Activated T-cell treated with anti-CD3 and anti-CD28 coated beads, Interleukin-2, amount 50 U/mL, for 72 hours (primary cell): Measurements from ENCODE around the gene LDHB. TPM values are rescaled to one million over a fixed set of nuclear protein-coding genes. Genes with fewer than 3 reads are reported as not detected.
"Not testable (repeated sequence)": the region's sequence is repeated elsewhere in the genome, so short reads cannot be mapped to it uniquely, and the experiment has no call there.

ENCODE experiments used
- ATAC-seq, 2 donors: fragments of 150-1000 bp; cut with Tn5 transposase; replicated peaks in 1 of 2; 2 replicates each; pipeline ENCODE4 v1.10.0; 2021; ENCODE audit warnings: moderate library complexity in 2 of 2, mild to moderate bottlenecking in 1 of 2
- DNase-seq, 2 donors: peaks; one replicate each; pipeline ENCODE4 v3.0.0; 2021 to 2022; ENCODE audit warnings: mixed read lengths in 1 of 2
- H3K27ac Mint-ChIP-seq: one replicate; pipeline ENCODE4 v1.8.0; 2022; ENCODE audit warnings: mild to moderate bottlenecking, moderate library complexity, mixed read lengths
- H3K27me3 Mint-ChIP-seq: one replicate; pipeline ENCODE4 v1.8.0; 2022; ENCODE audit warnings: low read depth, mixed read lengths
- H3K36me3 Mint-ChIP-seq, 2 donors: one replicate each; pipeline ENCODE4 v1.8.0; 2022; ENCODE audit warnings: mixed read lengths in 2 of 2, mild to moderate bottlenecking in 1 of 2; ENCODE audit not compliant: insufficient read depth in 2 of 2
- H3K4me1 Mint-ChIP-seq: one replicate; pipeline ENCODE4 v1.8.0; 2022; ENCODE audit warnings: low read depth, mixed read lengths
- H3K4me3 Mint-ChIP-seq, 2 donors: one replicate each; pipeline ENCODE4 v1.8.0; 2022; ENCODE audit warnings: mild to moderate bottlenecking in 2 of 2, mixed read lengths in 2 of 2, moderate library complexity in 2 of 2
- H3K9me3 Mint-ChIP-seq, 2 donors: one replicate each; pipeline ENCODE4 v1.8.0; 2022; ENCODE audit warnings: mixed read lengths in 2 of 2
- total RNA-seq, 2 donors: library from RNA; stranded (reverse); gene quantifications; one replicate each; pipeline ENCODE4 v1.2.3, GENCODE V29; 2022

LDHB gene
- total RNA-seq, 2 donors from 2014 or later = 1,381 to 1,488 TPM

DNA sequence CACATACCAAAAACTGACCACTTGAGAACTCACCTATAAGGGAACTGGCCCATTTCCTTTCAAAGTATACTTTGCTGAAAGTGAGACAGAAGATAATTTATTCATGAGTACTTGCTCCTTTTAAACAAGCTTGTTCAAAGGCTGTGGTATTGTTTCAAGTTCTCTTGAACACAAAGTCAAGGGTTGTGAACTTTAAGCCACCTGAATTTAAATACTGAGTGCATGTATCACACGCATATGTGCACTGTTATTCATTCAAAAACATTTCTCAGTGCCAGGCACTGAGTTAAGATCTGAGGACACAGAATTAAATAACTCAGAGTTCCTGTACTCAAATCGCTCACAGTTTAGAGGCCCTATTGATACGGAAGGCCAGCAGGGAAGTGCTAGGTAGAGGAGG, 19.1 kb upstream of the LDHB start:
- peak in 1 of 2 donors; percentile 14 for DNase-seq

DNA sequence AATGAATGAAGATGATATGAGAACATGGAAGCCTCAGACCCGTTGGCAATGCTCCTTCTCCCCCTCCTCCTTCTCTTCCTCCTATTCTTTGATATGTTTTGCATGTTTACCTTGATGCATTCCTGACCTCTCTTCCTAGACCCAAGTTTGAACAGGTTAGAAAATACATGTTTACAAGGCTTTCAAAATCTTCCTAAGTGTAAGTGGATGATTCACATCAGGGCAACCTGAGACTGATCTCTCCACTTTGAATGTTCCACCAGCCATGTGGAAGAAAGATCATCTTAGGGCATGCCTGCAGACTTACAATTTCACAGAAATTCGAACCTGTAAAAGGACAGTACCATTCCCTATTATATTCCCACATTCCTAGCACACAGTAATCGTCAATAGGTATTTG, 18.0 kb upstream of the LDHB start:
- Mint-ChIP-seq H3K36me3 (no peaks in the 10 kb centered on the region), H3K27ac (peak overlapping the region; percentile 25), H3K27me3 (no peaks in the 10 kb centered on the region), H3K9me3 (no peaks in the 10 kb centered on the region), H3K4me1 (peaks cover 44% of the 10 kb centered on the region), H3K4me3 (peak overlapping the region in 1 of 2 donors; percentile 6)
- ATAC-seq = no peak
- DNase-seq = no peak

More for the DNA sequence above, 19.1 kb upstream of the LDHB start:
- Mint-ChIP-seq H3K9me3 (no peaks in the 10 kb centered on the region), H3K4me1 (peaks cover 44% of the 10 kb centered on the region), H3K36me3 (no peaks in the 10 kb centered on the region), H3K4me3 (peak overlapping the region; percentile 74 to 75), H3K27me3 (no peaks in the 10 kb centered on the region), H3K27ac (peak overlapping the region; percentile 27)
- peak; percentile 76 to 80 for ATAC-seq

GRCh38 chr12:21675096-21675495, 17.5 kb upstream of the LDHB start:
- no peak for ATAC-seq
- Mint-ChIP-seq H3K4me1 (peaks cover 44% of the 10 kb centered on the region), H3K4me3 (no peak overlapping the region), H3K36me3 (no peaks in the 10 kb centered on the region), H3K27me3 (no peaks in the 10 kb centered on the region), H3K9me3 (no peaks in the 10 kb centered on the region), H3K27ac (no peak overlapping the region)
- DNase-seq = no peak

DNA sequence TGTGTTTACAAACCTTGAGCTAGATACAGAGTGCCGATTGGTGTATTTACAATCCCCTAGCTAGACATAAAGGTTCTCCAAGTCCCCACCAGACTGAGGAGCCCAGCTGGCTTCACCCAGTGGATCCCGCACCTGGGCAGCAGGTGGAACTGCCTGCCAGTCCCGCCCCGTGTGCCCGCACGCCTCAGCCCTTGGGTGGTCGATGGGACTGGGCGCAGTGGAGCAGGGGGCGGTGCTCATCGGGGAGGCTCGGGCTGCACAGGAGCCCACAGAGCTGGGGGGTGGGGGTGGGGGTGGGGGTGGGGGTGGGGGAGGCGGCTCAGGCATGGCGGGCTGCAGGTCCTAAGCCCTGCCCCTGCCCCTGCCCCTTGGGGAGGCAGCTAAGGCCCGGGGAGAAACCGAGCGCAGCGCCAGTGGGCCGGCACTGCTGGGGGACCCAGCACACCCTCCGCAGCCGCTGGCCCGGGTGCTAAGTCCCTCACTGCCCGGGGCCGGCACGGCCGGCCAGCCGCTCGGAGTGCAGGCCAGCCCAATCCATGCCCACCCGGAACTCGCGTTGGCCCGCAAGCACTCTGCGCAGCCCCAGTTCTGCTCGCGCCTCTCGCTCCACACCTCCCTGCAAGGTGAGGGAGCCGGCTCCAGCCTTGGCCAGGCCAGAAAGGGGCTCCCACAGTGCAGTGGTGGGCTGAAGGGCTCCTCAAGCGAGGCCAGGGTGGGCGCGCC, 16.3 kb upstream of the LDHB start:
- H3K36me3 Mint-ChIP-seq, H3K4me3 Mint-ChIP-seq, H3K27ac Mint-ChIP-seq, DNase-seq, H3K27me3 Mint-ChIP-seq, ATAC-seq, H3K9me3 Mint-ChIP-seq: not testable (repeated sequence)
- peaks cover 37% of the 10 kb centered on the region for H3K4me1 Mint-ChIP-seq

DNA sequence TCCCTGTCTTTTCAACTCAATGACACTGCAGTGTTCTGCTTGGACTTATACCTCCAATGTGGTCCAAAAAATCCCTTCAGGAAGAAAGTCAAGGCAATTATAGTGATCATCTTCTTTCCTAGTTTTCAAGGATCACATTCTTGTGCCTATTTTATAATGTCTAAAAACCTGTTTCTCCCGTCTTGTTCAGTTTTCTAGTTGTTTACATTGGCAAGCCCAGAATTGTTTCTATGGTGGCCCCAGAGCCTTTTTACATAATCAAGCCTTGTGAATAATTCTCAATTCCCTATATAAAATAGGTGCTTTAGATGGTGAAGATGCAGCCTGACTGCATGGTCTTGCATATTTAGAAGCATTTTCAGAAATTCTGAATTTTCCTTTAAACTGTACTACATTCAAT, 14.5 kb upstream of the LDHB start:
- Mint-ChIP-seq H3K36me3 (no peaks in the 10 kb centered on the region), H3K4me1 (peaks cover 19% of the 10 kb centered on the region), H3K27ac (no peak overlapping the region), H3K9me3 (no peaks in the 10 kb centered on the region), H3K27me3 (no peaks in the 10 kb centered on the region), H3K4me3 (no peak overlapping the region)
- DNase-seq (no peak), ATAC-seq (no peak)

- H3K4me1 Mint-ChIP-seq = no peaks in the 10 kb centered on the region
- no peaks in the 10 kb centered on the region for H3K36me3 Mint-ChIP-seq
- DNase-seq (no peak), ATAC-seq (no peak)
- H3K4me3 Mint-ChIP-seq = no peak overlapping the region
- no peak overlapping the region for H3K27ac Mint-ChIP-seq
- no peaks in the 10 kb centered on the region for H3K9me3 Mint-ChIP-seq
- no peaks in the 10 kb centered on the region for H3K27me3 Mint-ChIP-seq
Measured at GRCh38 chr12:21666722-21667121, 9.1 kb upstream of the LDHB start.

GRCh38 chr12:21665816-21666215, 8.2 kb upstream of the LDHB start:
- Mint-ChIP-seq H3K4me3 (no peak overlapping the region), H3K36me3 (no peaks in the 10 kb centered on the region), H3K4me1 (no peaks in the 10 kb centered on the region), H3K27ac (no peak overlapping the region), H3K27me3 (no peaks in the 10 kb centered on the region), H3K9me3 (no peaks in the 10 kb centered on the region)
- no peak for ATAC-seq
- DNase-seq = no peak

DNA sequence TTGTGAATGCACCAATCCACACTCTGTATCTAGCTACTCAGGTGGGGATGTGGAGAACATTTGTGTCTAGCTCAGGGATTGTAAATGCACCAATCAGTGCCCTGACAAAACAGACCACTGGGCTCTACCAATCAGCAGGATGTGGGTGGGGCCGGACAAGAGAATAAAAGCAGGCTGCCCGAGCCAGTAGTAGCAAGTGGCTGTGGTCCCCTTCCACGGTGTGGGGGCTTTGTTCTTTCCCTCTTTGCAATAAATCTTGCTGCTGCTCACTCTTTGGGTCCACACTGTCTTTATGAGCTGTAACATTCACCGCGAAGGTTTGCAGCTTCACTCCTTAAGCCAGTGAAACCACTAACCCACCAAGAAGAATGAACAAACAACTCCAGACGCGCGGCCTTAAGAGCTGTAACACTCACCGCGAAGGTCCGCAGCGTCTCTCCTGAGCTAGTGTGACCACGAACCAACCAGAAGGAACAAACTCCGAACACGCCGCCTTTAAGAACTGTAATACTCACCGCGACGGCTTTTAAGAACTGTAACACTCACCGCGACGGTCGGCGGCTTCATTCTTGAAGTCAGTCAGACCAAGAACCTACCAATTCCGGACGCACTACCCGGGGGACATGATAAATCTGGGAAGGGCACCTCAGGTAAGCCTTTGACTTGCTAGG, 4.6 kb upstream of the LDHB start:
- Mint-ChIP-seq H3K27me3 (no peaks in the 10 kb centered on the region), H3K9me3 (no peaks in the 10 kb centered on the region), H3K4me3 (no peak overlapping the region), H3K27ac (no peak overlapping the region), H3K36me3 (peaks cover 2 to 6% of the 10 kb centered on the region in 2 donors), H3K4me1 (peaks cover 25% of the 10 kb centered on the region)
- no peak for ATAC-seq
- no peak for DNase-seq

DNA sequence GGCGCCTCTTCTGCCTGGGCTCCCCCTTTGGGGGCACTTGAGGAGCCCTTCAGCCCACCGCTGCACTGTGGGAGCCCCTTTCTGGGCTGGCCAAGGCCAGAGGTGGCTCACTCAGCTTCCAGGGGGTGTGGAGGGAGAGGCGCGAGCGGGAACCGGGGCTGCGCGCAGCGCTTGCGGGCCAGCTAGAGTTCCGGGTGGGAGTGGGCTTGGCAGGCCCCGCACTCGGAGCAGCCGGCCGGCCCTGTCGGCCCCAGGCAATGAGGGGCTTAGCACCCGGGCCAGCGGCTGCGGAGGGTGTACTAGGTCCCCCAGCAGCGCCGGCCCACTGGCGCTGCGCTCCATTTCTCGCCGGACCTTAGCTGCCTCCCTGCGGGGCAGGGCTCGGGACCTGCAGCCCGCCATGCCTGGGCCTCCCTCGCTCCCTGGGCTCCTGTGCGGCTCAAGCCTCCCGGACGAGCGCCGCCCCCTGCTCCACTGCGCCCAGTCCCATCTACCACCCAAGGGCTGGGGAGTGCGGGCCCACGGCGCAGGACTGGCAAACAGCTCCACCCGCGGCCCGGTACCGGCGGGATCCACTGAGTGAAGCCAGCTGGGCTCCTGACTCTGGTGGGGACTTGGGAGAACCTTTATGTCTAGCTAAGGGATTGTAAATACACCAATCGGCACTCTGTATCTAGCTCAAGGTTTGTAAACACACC, 3.9 kb upstream of the LDHB start:
- not testable (repeated sequence) for H3K27ac Mint-ChIP-seq, H3K9me3 Mint-ChIP-seq, H3K4me3 Mint-ChIP-seq, H3K36me3 Mint-ChIP-seq, DNase-seq, ATAC-seq, H3K27me3 Mint-ChIP-seq
- H3K4me1 Mint-ChIP-seq = peaks cover 25% of the 10 kb centered on the region

GRCh38 chr12:21659383-21659782, 1.7 kb upstream of the LDHB start:
- Mint-ChIP-seq H3K4me3 (peak overlapping the region in 1 of 2 donors; percentile 9), H3K4me1 (peaks cover 46% of the 10 kb centered on the region), H3K27ac (no peak overlapping the region), H3K27me3 (no peaks in the 10 kb centered on the region), H3K36me3 (peaks cover 7 to 18% of the 10 kb centered on the region in 2 donors), H3K9me3 (no peaks in the 10 kb centered on the region)
- no peak for DNase-seq
- ATAC-seq = no peak

DNA sequence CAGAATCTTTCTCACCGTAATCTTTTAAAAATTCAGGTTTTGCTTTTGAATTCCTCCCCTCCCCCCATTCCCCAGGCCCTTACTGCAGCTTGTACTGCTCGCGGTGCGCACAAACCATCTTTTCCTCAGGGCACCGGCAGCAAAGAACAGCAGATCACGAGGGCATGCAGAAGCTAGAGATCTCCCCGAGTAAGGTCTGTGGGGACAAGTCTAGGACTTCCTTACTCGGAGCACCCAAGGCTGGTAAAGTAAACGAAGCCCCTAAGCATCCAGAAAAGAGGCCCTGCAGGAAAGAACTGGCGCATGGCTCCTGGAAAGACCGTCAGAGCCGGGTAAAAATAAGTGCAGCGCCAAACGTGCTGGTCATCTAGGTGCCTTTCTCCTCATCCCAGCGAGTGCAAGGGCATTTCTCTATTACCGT, 727 bp downstream of the LDHB start:
- Mint-ChIP-seq H3K27me3 (no peaks in the 10 kb centered on the region), H3K36me3 (peaks cover 11 to 29% of the 10 kb centered on the region in 2 donors), H3K4me1 (peaks cover 70% of the 10 kb centered on the region), H3K4me3 (peak overlapping the region; percentile 98 to 99), H3K9me3 (no peaks in the 10 kb centered on the region), H3K27ac (peak overlapping the region; percentile 96)
- ATAC-seq (no peak), DNase-seq (peak; percentile 27 to 42)

- ATAC-seq (no peak), DNase-seq (no peak)
- H3K9me3 Mint-ChIP-seq = no peaks in the 10 kb centered on the region
- H3K27ac Mint-ChIP-seq = peak overlapping the region; percentile 96
- peaks cover 15 to 40% of the 10 kb centered on the region in 2 donors for H3K36me3 Mint-ChIP-seq
- peaks cover 81% of the 10 kb centered on the region for H3K4me1 Mint-ChIP-seq
- peak overlapping the region; percentile 98 to 99 for H3K4me3 Mint-ChIP-seq
- H3K27me3 Mint-ChIP-seq = no peaks in the 10 kb centered on the region
Measured at GRCh38 chr12:21655591-21655990, 2.1 kb downstream of the LDHB start.

GRCh38 chr12:21651821-21652220, 5.8 kb downstream of the LDHB start:
- Mint-ChIP-seq H3K4me1 (peaks cover 89% of the 10 kb centered on the region), H3K9me3 (no peaks in the 10 kb centered on the region), H3K36me3 (peaks cover 17 to 49% of the 10 kb centered on the region in 2 donors), H3K27me3 (no peaks in the 10 kb centered on the region), H3K27ac (peak overlapping the region; percentile 83), H3K4me3 (peak overlapping the region in 1 of 2 donors; percentile 59)
- no peak for ATAC-seq
- DNase-seq = no peak
